Naive B cell (primary cell): ENCODE measurements around the gene HARS1. TPM values are rescaled to one million over a fixed set of nuclear protein-coding genes. Genes with fewer than 3 reads are reported as not detected.
"Not testable (repeated sequence)": the region's sequence is repeated elsewhere in the genome, so short reads cannot be mapped to it uniquely, and the experiment has no call there.

Experiments used
- ATAC-seq, 2 donors: fragments of 150-1000 bp; cut with Tn5 transposase; 2 replicates each; pipeline ENCODE4 v1.10.0; 2021; ENCODE audit warnings: low read depth in 2 of 2, mild to moderate bottlenecking in 2 of 2, moderate library complexity in 2 of 2
- DNase-seq: peaks from one replicate; pipeline ENCODE4 v3.0.0; 2022
- H3K27ac Mint-ChIP-seq, 6 donors: one replicate each; pipeline ENCODE4 v1.8.0; 2020 to 2022; ENCODE audit warnings: mild to moderate bottlenecking in 6 of 6, mixed read lengths in 6 of 6, moderate library complexity in 5 of 6, inconsistent platforms in 2 of 6
- H3K27me3 Mint-ChIP-seq, 3 donors: one replicate each; pipeline ENCODE4 v1.8.0; 2021 to 2022; ENCODE audit warnings: mixed read lengths in 3 of 3, mild to moderate bottlenecking in 1 of 3
- H3K36me3 Mint-ChIP-seq, 2 donors: one replicate each; pipeline ENCODE4 v1.8.0; 2020 to 2022; ENCODE audit warnings: mixed read lengths in 2 of 2, inconsistent platforms in 1 of 2, mild to moderate bottlenecking in 1 of 2
- H3K4me1 Mint-ChIP-seq, 3 donors: one replicate each; pipeline ENCODE4 v1.8.0; 2020 to 2022; ENCODE audit warnings: mixed read lengths in 3 of 3, inconsistent platforms in 1 of 3, mild to moderate bottlenecking in 1 of 3, moderate library complexity in 1 of 3
- H3K4me3 Mint-ChIP-seq, 8 donors: one replicate each; pipeline ENCODE4 v1.8.0; 2020 to 2022; ENCODE audit warnings: mild to moderate bottlenecking in 8 of 8, mixed read lengths in 8 of 8, moderate library complexity in 8 of 8, inconsistent platforms in 2 of 8
- H3K9me3 Mint-ChIP-seq, 7 donors: one replicate each; pipeline ENCODE4 v1.8.0; 2020 to 2022; ENCODE audit warnings: mixed read lengths in 7 of 7, mild to moderate bottlenecking in 5 of 7, inconsistent platforms in 2 of 7, moderate library complexity in 1 of 7
- polyA plus RNA-seq, 6 donors: library from polyadenylated mRNA; unstranded; fragments of 300-500 nt; fragmentation: Illumina TruSeq; gene quantifications; one replicate each; pipeline ENCODE4 v1.2.3, GENCODE V29; 2021; ENCODE audit warnings: low read depth in 6 of 6

HARS1 gene
- polyA plus RNA-seq, 6 donors from 2014 or later, result 37.6 to 73.5 (median 40.3) TPM

DNA sequence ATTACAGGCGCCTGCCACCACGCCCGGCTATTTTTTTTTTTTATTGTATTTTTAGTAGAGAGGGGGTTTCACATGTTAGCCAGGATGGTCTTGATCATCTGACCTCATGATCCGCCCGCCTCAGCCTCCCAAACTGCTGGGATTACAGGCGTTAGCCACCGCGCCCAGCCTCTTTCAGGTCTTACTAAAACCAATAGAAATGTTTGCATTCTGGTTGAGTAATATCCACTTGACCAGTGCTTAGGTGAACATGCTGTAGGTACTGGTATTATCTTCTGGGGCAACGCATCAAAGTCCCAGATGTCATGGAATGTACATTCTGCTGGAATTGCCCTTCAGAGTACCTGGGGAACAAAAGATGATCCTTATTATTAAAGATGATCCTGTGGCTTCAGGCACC lies 17.6 kb upstream of the HARS1 start:
- ATAC-seq, H3K9me3 Mint-ChIP-seq, H3K27me3 Mint-ChIP-seq, DNase-seq: not testable (repeated sequence)
- Mint-ChIP-seq H3K27ac (peak overlapping the region in 1 of 6 donors; percentile 98), H3K4me3 (peak overlapping the region in 1 of 8 donors; percentile 3), H3K4me1 (peaks cover 18 to 25% (median 24%) of the 10 kb centered on the region in 3 donors), H3K36me3 (peaks cover 23 to 24% of the 10 kb centered on the region in 2 donors)

- Mint-ChIP-seq H3K27me3 (no peaks in the 10 kb centered on the region), H3K36me3 (peaks cover 27% of the 10 kb centered on the region in 2 donors), H3K27ac (peak overlapping the region in 3 of 6 donors; percentile 5 to 33 (median 12)), H3K4me1 (peaks cover 18 to 25% (median 24%) of the 10 kb centered on the region in 3 donors), H3K4me3 (peak overlapping the region in 1 of 8 donors; percentile 5), H3K9me3 (peaks cover 0 to 6% (median 0%) of the 10 kb centered on the region in 7 donors)
- ATAC-seq (no peak), DNase-seq (no peak)
These were observed 16.6 kb upstream of the HARS1 start for GRCh38 chr5:140707812-140708211.

DNA sequence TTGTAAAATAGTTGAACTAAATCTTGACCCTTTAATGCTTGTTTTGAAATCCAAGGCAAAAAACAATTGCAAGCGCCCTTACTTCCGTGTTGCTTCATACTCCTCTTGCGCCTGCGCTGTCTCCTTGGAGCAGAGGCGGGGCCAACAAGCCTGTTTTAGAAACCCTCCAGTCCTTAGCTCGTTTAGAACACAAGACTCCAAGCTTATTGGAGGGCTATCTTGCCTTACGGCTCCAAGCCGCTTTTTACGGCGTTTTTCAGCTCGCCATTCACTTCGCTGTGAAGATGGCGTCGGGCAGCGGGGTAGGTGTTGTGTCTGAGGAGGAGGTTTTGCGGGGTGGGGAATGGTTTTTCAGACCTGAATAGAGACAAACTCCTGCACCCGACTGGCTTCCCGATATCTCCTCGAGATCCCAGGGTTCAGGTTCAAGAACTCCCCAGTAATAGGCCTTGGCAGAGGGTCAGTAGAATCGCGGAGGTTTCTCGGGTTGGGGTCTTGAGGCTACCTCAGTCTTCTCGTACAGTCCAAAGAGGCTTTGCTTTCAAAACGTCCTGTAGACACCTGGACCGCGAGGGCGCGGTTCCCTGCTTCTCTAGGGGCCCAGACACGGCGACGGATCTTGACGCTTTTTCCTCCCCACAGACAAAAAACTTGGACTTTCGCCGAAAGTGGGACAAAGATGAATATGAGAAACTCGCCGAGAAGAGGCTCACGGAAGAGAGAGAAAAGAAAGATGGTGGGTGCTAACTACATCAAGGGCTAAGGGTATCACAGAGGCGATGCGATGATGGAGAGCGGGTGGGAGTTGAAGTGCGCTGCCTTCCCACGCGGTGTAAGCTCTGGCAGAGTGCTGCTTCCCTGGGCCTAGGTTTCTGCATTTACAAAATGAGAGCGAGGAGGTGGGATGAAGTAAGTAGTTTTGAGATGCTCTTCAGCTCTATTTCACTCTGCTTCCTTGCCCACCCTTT lies 9.3 kb upstream of the HARS1 start, which contains the start of gene ZMAT2:
Gene ZMAT2, plus strand, starts transcription at position 271 of the 968 bp plus-strand sequence. Its CDS starts 14 bp downstream, at position 285.
- peak; percentile 97 for ATAC-seq
- DNase-seq, result peak; percentile 90
- H3K4me1 Mint-ChIP-seq, result peaks cover 23 to 38% (median 24%) of the 10 kb centered on the region in 3 donors
- peak within 1 kb of the TSS; percentile 90 to 99 (median 96) for H3K27ac Mint-ChIP-seq
- H3K9me3 Mint-ChIP-seq, result no peaks in the 10 kb centered on the region
- H3K4me3 Mint-ChIP-seq, result peak within 1 kb of the TSS; percentile 93 to 100 (median 99)
- no peaks in the 10 kb centered on the region for H3K27me3 Mint-ChIP-seq
- H3K36me3 Mint-ChIP-seq, result peaks cover 43 to 64% of the 10 kb centered on the region in 2 donors

- no peaks in the 10 kb centered on the region for H3K9me3 Mint-ChIP-seq
- H3K4me3 Mint-ChIP-seq, result peak overlapping the region in 1 of 8 donors; percentile 4
- peaks cover 23 to 50% (median 27%) of the 10 kb centered on the region in 3 donors for H3K4me1 Mint-ChIP-seq
- ATAC-seq (no peak), DNase-seq (no peak)
- H3K27me3 Mint-ChIP-seq, result no peaks in the 10 kb centered on the region
- H3K36me3 Mint-ChIP-seq, result peaks cover 35 to 48% of the 10 kb centered on the region in 2 donors
- H3K27ac Mint-ChIP-seq, result peak overlapping the region in 4 of 6 donors; percentile 21 to 70 (median 46)
These were observed 5.8 kb upstream of the HARS1 start for GRCh38 chr5:140696891-140697492.

GRCh38 chr5:140694276-140694675 lies 3.1 kb upstream of the HARS1 start:
- Mint-ChIP-seq H3K4me1 (peaks cover 24 to 46% (median 26%) of the 10 kb centered on the region in 3 donors), H3K9me3 (no peaks in the 10 kb centered on the region), H3K27ac (no peak overlapping the region), H3K27me3 (no peaks in the 10 kb centered on the region), H3K36me3 (peaks cover 29 to 37% of the 10 kb centered on the region in 2 donors), H3K4me3 (peak overlapping the region in 2 of 8 donors; percentile 40 to 98)
- ATAC-seq (no peak), DNase-seq (no peak)

- peak overlapping the region; percentile 97 to 99 (median 99) for H3K27ac Mint-ChIP-seq
- H3K9me3 Mint-ChIP-seq, result no peaks in the 10 kb centered on the region
- peak overlapping the region; percentile 98 to 100 (median 99) for H3K4me3 Mint-ChIP-seq
- DNase-seq (no peak), ATAC-seq (no peak)
- no peaks in the 10 kb centered on the region for H3K27me3 Mint-ChIP-seq
- peaks cover 2% of the 10 kb centered on the region in 2 donors for H3K36me3 Mint-ChIP-seq
- peaks cover 21 to 48% (median 24%) of the 10 kb centered on the region in 3 donors for H3K4me1 Mint-ChIP-seq
These were observed 716 bp downstream of the HARS1 start for GRCh38 chr5:140690376-140690932.

- DNase-seq, result no peak
- Mint-ChIP-seq H3K4me1 (peaks cover 0 to 4% (median 0%) of the 10 kb centered on the region in 3 donors), H3K36me3 (peaks cover 11 to 24% of the 10 kb centered on the region in 2 donors), H3K4me3 (no peak overlapping the region), H3K27me3 (no peaks in the 10 kb centered on the region), H3K27ac (peak overlapping the region in 1 of 6 donors; percentile 49), H3K9me3 (no peaks in the 10 kb centered on the region)
- ATAC-seq, result no peak
These were observed 12.2 kb downstream of the HARS1 start for GRCh38 chr5:140678993-140679392.

GRCh38 chr5:140677947-140678346 lies 13.2 kb downstream of the HARS1 start:
- Mint-ChIP-seq H3K27ac (no peak overlapping the region), H3K4me1 (peaks cover 0 to 4% (median 0%) of the 10 kb centered on the region in 3 donors), H3K9me3 (no peaks in the 10 kb centered on the region), H3K36me3 (peaks cover 12 to 24% of the 10 kb centered on the region in 2 donors), H3K4me3 (no peak overlapping the region), H3K27me3 (no peaks in the 10 kb centered on the region)
- ATAC-seq, result no peak
- DNase-seq, result no peak

DNA sequence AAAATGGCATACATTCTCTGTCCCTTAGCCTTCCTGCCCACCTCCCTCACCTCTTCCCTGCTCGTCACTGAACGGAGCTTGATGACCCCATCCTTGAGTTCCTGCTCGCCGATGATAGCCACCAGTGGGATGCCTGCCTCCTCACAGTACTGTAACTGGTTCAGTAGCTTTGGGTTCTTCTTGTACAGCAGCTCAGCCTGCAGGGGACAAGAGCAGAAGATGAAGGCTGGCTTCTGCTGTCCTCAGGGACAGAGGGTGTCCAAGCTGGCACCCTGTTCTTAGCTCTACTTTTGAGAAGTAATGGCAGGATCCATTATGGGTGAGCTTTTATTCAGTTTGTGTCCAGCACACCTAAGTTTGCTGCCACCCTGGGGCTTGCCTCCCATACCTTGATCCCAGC lies 16.5 kb downstream of the HARS1 start:
- Mint-ChIP-seq H3K4me1 (peaks cover 0 to 4% (median 0%) of the 10 kb centered on the region in 3 donors), H3K4me3 (no peak overlapping the region), H3K9me3 (no peaks in the 10 kb centered on the region), H3K27ac (no peak overlapping the region), H3K36me3 (peaks cover 14% of the 10 kb centered on the region in 2 donors), H3K27me3 (no peaks in the 10 kb centered on the region)
- DNase-seq, result no peak
- no peak for ATAC-seq

DNA sequence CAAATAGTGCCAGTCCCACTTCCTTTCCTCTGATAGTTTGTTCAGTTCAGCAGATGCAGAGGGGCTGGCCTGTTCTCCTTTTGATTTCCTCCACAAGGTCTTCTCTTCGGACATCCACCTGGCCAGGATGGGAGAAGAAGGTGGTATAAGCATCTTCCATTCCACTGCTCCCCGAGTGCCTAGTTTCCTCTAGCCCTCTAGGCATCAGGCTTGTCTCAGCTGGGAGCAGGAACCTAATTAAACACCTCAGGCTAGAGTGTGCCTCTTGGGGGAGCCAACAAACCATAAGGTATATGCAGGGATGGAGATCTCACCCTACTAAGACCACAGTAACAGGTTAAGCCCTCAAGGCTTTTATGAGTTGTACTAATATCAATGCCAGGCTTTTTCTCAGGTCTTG lies 17.0 kb downstream of the HARS1 start:
- peak overlapping the region in 2 of 6 donors; percentile 38 to 76 for H3K27ac Mint-ChIP-seq
- H3K4me3 Mint-ChIP-seq, result no peak overlapping the region
- H3K9me3 Mint-ChIP-seq, result no peaks in the 10 kb centered on the region
- H3K27me3 Mint-ChIP-seq, result no peaks in the 10 kb centered on the region
- DNase-seq, result no peak
- no peak for ATAC-seq
- peaks cover 0 to 7% (median 0%) of the 10 kb centered on the region in 3 donors for H3K4me1 Mint-ChIP-seq
- peaks cover 14 to 17% of the 10 kb centered on the region in 2 donors for H3K36me3 Mint-ChIP-seq

DNA sequence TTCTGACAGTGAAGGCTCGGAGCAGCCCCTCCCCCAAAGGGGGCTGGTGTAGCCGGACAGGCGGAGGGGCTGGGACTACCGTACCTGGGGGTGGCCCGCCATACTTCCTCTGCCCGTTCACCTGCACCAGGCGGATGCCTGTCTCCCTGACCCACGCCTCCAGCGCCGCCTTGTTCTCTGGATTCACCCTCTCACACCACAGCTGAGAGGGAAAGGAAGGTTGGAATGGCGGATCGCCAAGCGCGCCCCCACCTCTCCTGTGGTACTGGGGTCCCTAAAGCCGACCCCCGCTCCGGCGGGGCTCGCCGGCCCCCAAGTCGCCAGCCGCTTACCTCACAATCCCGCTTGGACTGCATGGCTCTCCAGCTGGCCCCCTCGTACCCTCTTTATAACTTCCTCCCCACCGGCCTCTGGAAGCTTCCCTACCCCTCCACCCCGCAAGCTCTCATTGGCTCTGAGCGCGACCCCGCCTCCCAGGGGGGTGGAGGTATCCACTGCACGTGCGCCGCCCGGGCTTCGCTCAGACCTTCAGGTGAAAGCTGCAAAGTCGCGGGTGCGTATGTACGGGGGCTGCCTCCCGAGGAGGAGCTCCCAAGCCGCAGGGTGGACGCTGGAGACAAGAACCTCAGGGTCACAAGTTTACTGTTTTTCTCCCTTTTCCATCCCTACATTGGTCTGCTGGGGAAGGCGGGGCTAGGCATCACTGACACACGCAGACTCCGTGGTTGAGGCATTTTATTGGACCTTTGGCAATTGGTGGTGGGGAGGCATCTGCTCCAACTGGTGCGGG lies 17.8 kb downstream of the HARS1 start, which contains the start of gene DND1:
Gene DND1, minus strand, starts transcription at position 390 of the 790 bp plus-strand sequence. Its CDS starts 34 bp downstream, at position 356.
- Mint-ChIP-seq H3K4me3 (no peak within 1 kb of the TSS), H3K36me3 (peaks cover 14 to 23% of the 10 kb centered on the region in 2 donors), H3K27me3 (no peaks in the 10 kb centered on the region), H3K4me1 (peaks cover 0 to 7% (median 1%) of the 10 kb centered on the region in 3 donors), H3K9me3 (no peaks in the 10 kb centered on the region), H3K27ac (peak within 1 kb of the TSS in 3 of 6 donors; percentile 38 to 76 (median 52))
- ATAC-seq (no peak), DNase-seq (no peak)

GRCh38 chr5:140672455-140673186 lies 18.5 kb downstream of the HARS1 start:
- Mint-ChIP-seq H3K4me3 (no peak overlapping the region), H3K27ac (no peak overlapping the region), H3K36me3 (peaks cover 10 to 30% of the 10 kb centered on the region in 2 donors), H3K27me3 (no peaks in the 10 kb centered on the region), H3K9me3 (no peaks in the 10 kb centered on the region), H3K4me1 (peaks cover 7 to 15% (median 9%) of the 10 kb centered on the region in 3 donors)
- ATAC-seq (no peak), DNase-seq (no peak)
